ENCODE measurements around the gene EBF4.

EBF4 gene

DNA sequence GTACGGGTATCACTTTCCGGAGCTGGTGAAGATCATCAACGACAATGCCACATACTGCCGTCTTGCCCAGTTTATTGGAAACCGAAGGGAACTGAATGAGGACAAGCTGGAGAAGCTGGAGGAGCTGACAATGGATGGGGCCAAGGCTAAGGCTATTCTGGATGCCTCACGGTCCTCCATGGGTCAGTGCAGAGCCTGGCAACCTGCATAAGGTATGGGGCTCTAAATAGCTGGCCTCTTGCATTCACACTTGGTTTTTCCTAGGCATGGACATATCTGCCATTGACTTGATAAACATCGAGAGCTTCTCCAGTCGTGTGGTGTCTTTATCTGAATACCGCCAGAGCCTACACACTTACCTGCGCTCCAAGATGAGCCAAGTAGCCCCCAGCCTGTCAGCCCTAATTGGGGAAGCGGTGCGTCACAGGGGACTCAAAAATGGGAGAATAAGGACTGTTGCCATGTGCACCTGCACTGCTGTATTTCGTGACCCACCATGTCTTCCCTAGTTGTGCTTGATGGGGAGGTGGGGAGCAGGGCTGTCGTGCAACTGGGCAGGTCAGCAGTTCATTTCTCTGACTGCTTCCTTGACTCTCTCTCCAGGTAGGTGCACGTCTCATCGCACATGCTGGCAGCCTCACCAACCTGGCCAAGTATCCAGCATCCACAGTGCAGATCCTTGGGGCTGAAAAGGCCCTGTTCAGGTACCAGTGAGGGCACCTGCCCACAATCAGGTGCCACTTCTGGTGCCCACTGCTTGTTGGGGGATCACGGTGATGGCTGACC is 37.1 kb upstream of the EBF4 start:
- Histone ChIP-seq H2BK12ac (ENCODE audit: low read length in 2 of 2) (no peak overlapping the region), H4K91ac (ENCODE audit: low read length) (no peak overlapping the region), H4K8ac (ENCODE audit: low read length) (peak overlapping the region; percentile 7), H3K4me3 (ENCODE audit: insufficient read depth in 1 of 2, low read depth in 1 of 2, low read length in 2 of 2) (no peak overlapping the region), H2BK15ac (ENCODE audit: low read depth, poor library complexity, severe bottlenecking) (no peak overlapping the region), H2BK120ac (ENCODE audit: low read depth, low read length) (no peak overlapping the region), H3K27me3 (ENCODE audit: control insufficient read depth in 1 of 2, insufficient read depth in 1 of 2, low read length in 2 of 2) (no peaks in the 10 kb centered on the region), H3K18ac (ENCODE audit: low read depth in 1 of 2, low read length in 2 of 2) (no peak overlapping the region), H3K9me3 (ENCODE audit: control insufficient read depth, low read length) (no peaks in the 10 kb centered on the region), H3K4me2 (ENCODE audit: low read length, poor library complexity, severe bottlenecking) (no peak overlapping the region), H3K79me1 (replicated peaks; ENCODE audit: low read length, poor library complexity, severe bottlenecking) (peaks cover 21% of the 10 kb centered on the region), H3K9ac (ENCODE audit: low read length) (peak overlapping the region; percentile 15), H3K4ac (ENCODE audit: low read depth in 1 of 2, low read length in 2 of 2) (no peak overlapping the region), H2AK5ac (ENCODE audit: low read length, severe bottlenecking) (no peak overlapping the region), H2AFZ (ENCODE audit: low read depth, low read length) (no peak overlapping the region), H3K36me3 (ENCODE audit: control insufficient read depth in 1 of 2, insufficient read depth in 2 of 2, low read depth in 1 of 2, low read length in 2 of 2) (peaks cover 65 to 68% of the 10 kb centered on the region in 2 experiments), H3K4me1 (ENCODE audit: control insufficient read depth, insufficient read depth, low read depth, low read length) (peaks cover 12% of the 10 kb centered on the region), H3K23ac (ENCODE audit: low read length in 2 of 2) (no peak overlapping the region), H2BK5ac (ENCODE audit: low read depth, low read length, poor library complexity, severe bottlenecking) (no peak overlapping the region), H3K14ac (ENCODE audit: low read length in 2 of 2) (no peak overlapping the region), H3K27ac (ENCODE audit: low read length, poor library complexity, severe bottlenecking) (no peak overlapping the region)
- 96% methylated on average over 17 of the region's 17 CpGs for WGBS
- no peak for DNase-seq

DNA sequence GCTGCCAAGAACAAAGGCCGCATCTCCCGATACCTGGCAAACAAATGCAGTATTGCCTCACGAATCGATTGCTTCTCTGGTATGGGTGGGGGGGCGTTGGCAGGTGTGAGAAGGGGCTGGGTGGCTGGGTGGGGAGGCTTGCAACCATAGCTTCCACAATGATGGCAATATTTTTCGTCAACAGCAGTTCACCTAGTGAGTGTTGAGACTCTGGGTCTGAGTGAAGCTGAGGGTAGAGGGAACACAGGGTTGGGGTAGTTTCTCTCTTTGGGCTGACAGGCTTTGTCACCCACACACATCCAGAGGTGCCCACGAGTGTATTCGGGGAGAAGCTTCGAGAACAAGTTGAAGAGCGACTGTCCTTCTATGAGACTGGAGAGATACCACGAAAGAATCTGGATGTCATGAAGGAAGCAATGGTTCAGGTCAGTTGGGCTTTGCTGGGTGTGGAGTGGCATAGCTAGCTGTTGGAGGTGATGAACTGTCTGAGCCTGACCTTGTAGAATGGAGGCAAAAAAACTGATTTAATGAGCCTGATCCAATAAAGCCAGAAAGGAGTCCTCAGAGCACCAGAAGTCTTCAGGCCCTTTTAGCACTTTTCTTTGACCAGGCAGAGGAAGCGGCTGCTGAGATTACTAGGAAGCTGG is 36.0 kb upstream of the EBF4 start:
- Histone ChIP-seq H3K23ac (ENCODE audit: low read length in 2 of 2) (no peak overlapping the region), H3K79me1 (replicated peaks; ENCODE audit: low read length, poor library complexity, severe bottlenecking) (peaks cover 25% of the 10 kb centered on the region), H3K36me3 (ENCODE audit: control insufficient read depth in 1 of 2, insufficient read depth in 2 of 2, low read depth in 1 of 2, low read length in 2 of 2) (peaks cover 71 to 77% of the 10 kb centered on the region in 2 experiments), H2BK12ac (ENCODE audit: low read length in 2 of 2) (no peak overlapping the region), H3K4me3 (ENCODE audit: insufficient read depth in 1 of 2, low read depth in 1 of 2, low read length in 2 of 2) (no peak overlapping the region), H3K4ac (ENCODE audit: low read depth in 1 of 2, low read length in 2 of 2) (no peak overlapping the region), H2AFZ (ENCODE audit: low read depth, low read length) (no peak overlapping the region), H3K18ac (ENCODE audit: low read depth in 1 of 2, low read length in 2 of 2) (no peak overlapping the region), H3K9me3 (ENCODE audit: control insufficient read depth, low read length) (no peaks in the 10 kb centered on the region), H3K4me1 (ENCODE audit: control insufficient read depth, insufficient read depth, low read depth, low read length) (peaks cover 12% of the 10 kb centered on the region), H3K27ac (ENCODE audit: low read length, poor library complexity, severe bottlenecking) (no peak overlapping the region), H3K4me2 (ENCODE audit: low read length, poor library complexity, severe bottlenecking) (no peak overlapping the region), H2AK5ac (ENCODE audit: low read length, severe bottlenecking) (no peak overlapping the region), H3K9ac (ENCODE audit: low read length) (no peak overlapping the region), H4K8ac (ENCODE audit: low read length) (no peak overlapping the region), H4K91ac (ENCODE audit: low read length) (no peak overlapping the region), H3K27me3 (ENCODE audit: control insufficient read depth in 1 of 2, insufficient read depth in 1 of 2, low read length in 2 of 2) (no peaks in the 10 kb centered on the region), H2BK15ac (ENCODE audit: low read depth, poor library complexity, severe bottlenecking) (no peak overlapping the region), H2BK5ac (ENCODE audit: low read depth, low read length, poor library complexity, severe bottlenecking) (no peak overlapping the region), H3K14ac (ENCODE audit: low read length in 2 of 2) (no peak overlapping the region), H2BK120ac (ENCODE audit: low read depth, low read length) (no peak overlapping the region)
- no peak for DNase-seq
- 99% methylated on average over 12 of the region's 12 CpGs for WGBS

DNA sequence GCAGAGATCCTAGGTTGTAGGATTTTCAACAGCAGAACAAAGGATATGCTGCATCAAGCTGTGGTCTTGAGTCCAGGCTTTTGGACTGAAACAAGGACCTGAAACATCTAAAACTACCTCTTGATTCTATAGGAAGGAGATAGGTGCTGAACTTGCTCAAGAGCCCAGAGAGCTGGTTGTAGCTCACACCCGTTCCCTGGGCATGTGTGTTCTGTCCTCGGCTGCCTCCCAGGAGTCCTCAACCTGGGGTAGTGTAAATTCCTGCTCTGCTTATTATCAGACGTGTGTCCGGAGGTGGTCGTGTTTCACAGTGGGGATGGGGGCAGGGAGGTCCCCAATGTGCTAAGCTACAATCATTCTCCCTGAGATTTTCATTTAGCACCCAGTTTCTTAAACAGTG is 35.3 kb upstream of the EBF4 start:
- Histone ChIP-seq H3K14ac (ENCODE audit: low read length in 2 of 2) (no peak overlapping the region), H2AK5ac (ENCODE audit: low read length, severe bottlenecking) (no peak overlapping the region), H3K27ac (ENCODE audit: low read length, poor library complexity, severe bottlenecking) (no peak overlapping the region), H3K4ac (ENCODE audit: low read depth in 1 of 2, low read length in 2 of 2) (no peak overlapping the region), H2BK120ac (ENCODE audit: low read depth, low read length) (no peak overlapping the region), H3K27me3 (ENCODE audit: control insufficient read depth in 1 of 2, insufficient read depth in 1 of 2, low read length in 2 of 2) (no peaks in the 10 kb centered on the region), H3K79me1 (replicated peaks; ENCODE audit: low read length, poor library complexity, severe bottlenecking) (peaks cover 30% of the 10 kb centered on the region), H3K36me3 (ENCODE audit: control insufficient read depth in 1 of 2, insufficient read depth in 2 of 2, low read depth in 1 of 2, low read length in 2 of 2) (peaks cover 71 to 84% of the 10 kb centered on the region in 2 experiments), H2BK15ac (ENCODE audit: low read depth, poor library complexity, severe bottlenecking) (no peak overlapping the region), H4K91ac (ENCODE audit: low read length) (no peak overlapping the region), H3K9me3 (ENCODE audit: control insufficient read depth, low read length) (no peaks in the 10 kb centered on the region), H3K18ac (ENCODE audit: low read depth in 1 of 2, low read length in 2 of 2) (no peak overlapping the region), H3K23ac (ENCODE audit: low read length in 2 of 2) (no peak overlapping the region), H3K4me2 (ENCODE audit: low read length, poor library complexity, severe bottlenecking) (no peak overlapping the region), H3K4me1 (ENCODE audit: control insufficient read depth, insufficient read depth, low read depth, low read length) (peaks cover 12% of the 10 kb centered on the region), H4K8ac (ENCODE audit: low read length) (peak overlapping the region; percentile 42), H2AFZ (ENCODE audit: low read depth, low read length) (no peak overlapping the region), H2BK12ac (ENCODE audit: low read length in 2 of 2) (no peak overlapping the region), H2BK5ac (ENCODE audit: low read depth, low read length, poor library complexity, severe bottlenecking) (no peak overlapping the region), H3K9ac (ENCODE audit: low read length) (no peak overlapping the region), H3K4me3 (ENCODE audit: insufficient read depth in 1 of 2, low read depth in 1 of 2, low read length in 2 of 2) (no peak overlapping the region)
- DNase-seq, result no peak
- WGBS, result 90% methylated on average over 5 of the region's 5 CpGs

DNA sequence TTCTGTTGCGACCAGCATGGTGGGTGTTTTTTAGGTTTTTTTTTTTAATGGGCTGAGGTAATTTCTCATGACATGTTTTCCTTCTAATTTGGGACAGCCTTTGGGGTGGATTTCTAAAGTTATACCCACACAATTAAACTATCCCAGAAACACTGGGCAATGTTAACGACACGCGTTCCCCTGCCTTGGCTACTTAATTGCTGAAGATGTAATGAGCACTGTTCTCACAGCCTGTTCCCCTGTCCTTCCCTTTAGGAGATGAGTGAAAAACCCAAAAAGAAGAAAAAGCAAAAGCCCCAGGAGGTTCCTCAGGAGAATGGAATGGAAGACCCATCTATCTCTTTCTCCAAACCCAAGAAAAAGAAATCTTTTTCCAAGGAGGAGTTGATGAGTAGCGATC is 34.9 kb upstream of the EBF4 start:
- no peak overlapping the region for H3K18ac ChIP-seq (ENCODE audit: low read depth in 1 of 2, low read length in 2 of 2)
- no peak overlapping the region for H3K14ac ChIP-seq (ENCODE audit: low read length in 2 of 2)
- H2BK12ac ChIP-seq (ENCODE audit: low read length in 2 of 2), result no peak overlapping the region
- H4K91ac ChIP-seq (ENCODE audit: low read length), result no peak overlapping the region
- H3K27me3 ChIP-seq (ENCODE audit: control insufficient read depth in 1 of 2, insufficient read depth in 1 of 2, low read length in 2 of 2), result no peaks in the 10 kb centered on the region
- no peak for DNase-seq
- no peak overlapping the region for H2AFZ ChIP-seq (ENCODE audit: low read depth, low read length)
- peaks cover 73 to 86% of the 10 kb centered on the region in 2 experiments for H3K36me3 ChIP-seq (ENCODE audit: control insufficient read depth in 1 of 2, insufficient read depth in 2 of 2, low read depth in 1 of 2, low read length in 2 of 2)
- H3K4me3 ChIP-seq (ENCODE audit: insufficient read depth in 1 of 2, low read depth in 1 of 2, low read length in 2 of 2), result no peak overlapping the region
- H2BK15ac ChIP-seq (ENCODE audit: low read depth, poor library complexity, severe bottlenecking), result no peak overlapping the region
- no peak overlapping the region for H2AK5ac ChIP-seq (ENCODE audit: low read length, severe bottlenecking)
- peaks cover 12% of the 10 kb centered on the region for H3K4me1 ChIP-seq (ENCODE audit: control insufficient read depth, insufficient read depth, low read depth, low read length)
- H3K4me2 ChIP-seq (ENCODE audit: low read length, poor library complexity, severe bottlenecking), result no peak overlapping the region
- H3K4ac ChIP-seq (ENCODE audit: low read depth in 1 of 2, low read length in 2 of 2), result no peak overlapping the region
- no peak overlapping the region for H3K27ac ChIP-seq (ENCODE audit: low read length, poor library complexity, severe bottlenecking)
- no peak overlapping the region for H2BK120ac ChIP-seq (ENCODE audit: low read depth, low read length)
- H2BK5ac ChIP-seq (ENCODE audit: low read depth, low read length, poor library complexity, severe bottlenecking), result no peak overlapping the region
- no peak overlapping the region for H4K8ac ChIP-seq (ENCODE audit: low read length)
- no peaks in the 10 kb centered on the region for H3K9me3 ChIP-seq (ENCODE audit: control insufficient read depth, low read length)
- no peak overlapping the region for H3K23ac ChIP-seq (ENCODE audit: low read length in 2 of 2)
- 94% methylated on average over 4 of the region's 5 CpGs for WGBS
- no peak overlapping the region for H3K9ac ChIP-seq (ENCODE audit: low read length)
- peaks cover 32% of the 10 kb centered on the region for H3K79me1 ChIP-seq (replicated peaks; ENCODE audit: low read length, poor library complexity, severe bottlenecking)
